NCI-H2171 treated with DMSO at 0.1 percent for 48 hours (cell line): ENCODE results near the gene PSMD13.
A peak's percentile ranks its signal among the peaks of the same experiment; 100 is the strongest.
"Not testable (repeated sequence)": the region's sequence is repeated elsewhere in the genome, so short reads cannot be mapped to it uniquely, and the experiment has no call there.

Experiments
- DNase-seq: peaks from one replicate; lab custom pipeline; 2025; lab: John Stamatoyannopoulos, UW

The PSMD13 gene

GRCh38 chr11:250740-251299 is 14.0 kb downstream of the PSMD13 start:
- DNase-seq, result no peak

- peak; percentile 3 for DNase-seq
These were observed 14.8 kb downstream of the PSMD13 start for GRCh38 chr11:251550-251949.

GRCh38 chr11:252666-253065 is 15.9 kb downstream of the PSMD13 start:
- no peak for DNase-seq

GRCh38 chr11:253160-253885 is 16.5 kb downstream of the PSMD13 start:
- no peak for DNase-seq

GRCh38 chr11:253886-254270 is 17.1 kb downstream of the PSMD13 start:
- DNase-seq, result no peak

GRCh38 chr11:255176-255575 is 18.4 kb downstream of the PSMD13 start:
- DNase-seq, result no peak

GRCh38 chr11:255816-256215 is 19.0 kb downstream of the PSMD13 start:
- no peak for DNase-seq

GRCh38 chr11:256952-257737 is 20.4 kb downstream of the PSMD13 start:
- DNase-seq, result no peak

GRCh38 chr11:257766-258493 is 21.2 kb downstream of the PSMD13 start:
- DNase-seq, result no peak

GRCh38 chr11:259413-259812 is 22.6 kb downstream of the PSMD13 start:
- DNase-seq, result peak; percentile 6

GRCh38 chr11:261624-262023 is 24.8 kb downstream of the PSMD13 start:
- no peak for DNase-seq

- no peak for DNase-seq
These were observed 30.1 kb downstream of the PSMD13 start for GRCh38 chr11:266676-267439.

GRCh38 chr11:267491-267994 is 30.8 kb downstream of the PSMD13 start:
- DNase-seq, result no peak

GRCh38 chr11:268716-269145 is 32.0 kb downstream of the PSMD13 start:
- not testable (repeated sequence) for DNase-seq

GRCh38 chr11:269146-269890 is 32.5 kb downstream of the PSMD13 start:
- DNase-seq, result no peak

GRCh38 chr11:270451-271318 is 33.9 kb downstream of the PSMD13 start:
- DNase-seq, result no peak

- no peak for DNase-seq
These were observed 34.5 kb downstream of the PSMD13 start for GRCh38 chr11:271319-271715.

- DNase-seq, result no peak
These were observed 35.6 kb downstream of the PSMD13 start for GRCh38 chr11:272195-272930.

- no peak for DNase-seq
These were observed 36.1 kb downstream of the PSMD13 start for GRCh38 chr11:272931-273198.
